ENCODE results near the gene HIVEP1. TPM values are rescaled to one million over a fixed set of nuclear protein-coding genes. Genes with fewer than 3 reads are reported as not detected.

The HIVEP1 gene
- total and polyA plus RNA-seq, 2 of the 13 experiments (the other 11 are each of a cell fraction or from before 2014, with no cell fraction given), result 7.4 to 9.9 TPM

DNA sequence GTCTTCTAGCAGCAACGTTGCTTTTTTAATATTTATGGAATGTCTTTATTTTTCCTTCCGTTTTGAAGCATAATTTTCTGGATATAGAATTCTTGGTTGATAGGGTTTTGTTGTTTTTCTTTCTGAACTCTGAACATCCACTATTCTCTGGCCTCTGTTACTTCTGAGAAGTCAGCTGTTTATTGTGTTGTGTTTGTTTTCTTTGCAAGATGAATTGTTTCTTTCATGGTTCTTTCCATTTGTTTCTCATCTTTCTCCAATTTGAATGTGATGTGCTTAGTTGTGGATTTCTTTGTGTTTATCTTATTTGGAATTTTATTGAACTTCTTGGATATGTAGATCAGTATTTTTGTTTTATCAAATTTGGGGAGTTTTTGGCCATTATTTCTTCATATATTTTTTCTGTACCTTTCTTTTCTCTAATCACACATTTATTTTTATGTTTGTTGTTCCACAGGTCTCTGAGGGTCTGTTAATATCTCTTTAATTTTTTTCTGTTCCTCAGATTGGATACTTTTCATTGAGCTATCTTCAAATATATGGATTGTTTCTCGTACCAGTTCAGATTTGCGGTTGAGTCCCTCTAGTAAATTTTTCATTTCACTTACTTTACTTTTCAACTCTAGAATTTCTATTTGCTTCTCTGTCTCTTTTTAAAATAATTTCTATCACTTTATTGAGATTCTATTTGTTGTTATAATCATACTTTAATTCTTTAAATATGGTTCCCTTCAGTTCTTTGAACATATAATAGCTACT lies 18.0 kb downstream of the HIVEP1 start:
- TF ChIP-seq NCOA5 (CRISPR knock-in tag; IDR thresholded peaks at IDR 0.05), result no peak
- no peak for TF ChIP-seq NCOA2 (CRISPR knock-in tag; IDR thresholded peaks at IDR 0.05)
- TF ChIP-seq ZNF747 (CRISPR knock-in tag; IDR thresholded peaks at IDR 0.05; ENCODE audit: borderline replicate concordance), result no peak
- TF ChIP-seq ZNF317 (CRISPR knock-in tag; IDR thresholded peaks at IDR 0.05), result peak; percentile 80; the same call in 1 of the 2 replicates
- no peak for TF ChIP-seq ZNF20 (CRISPR knock-in tag; IDR thresholded peaks at IDR 0.05)
- peak; percentile 98 for TF ChIP-seq ZNF160 (CRISPR knock-in tag; IDR thresholded peaks at IDR 0.05)
- TF ChIP-seq, protein P1, sequence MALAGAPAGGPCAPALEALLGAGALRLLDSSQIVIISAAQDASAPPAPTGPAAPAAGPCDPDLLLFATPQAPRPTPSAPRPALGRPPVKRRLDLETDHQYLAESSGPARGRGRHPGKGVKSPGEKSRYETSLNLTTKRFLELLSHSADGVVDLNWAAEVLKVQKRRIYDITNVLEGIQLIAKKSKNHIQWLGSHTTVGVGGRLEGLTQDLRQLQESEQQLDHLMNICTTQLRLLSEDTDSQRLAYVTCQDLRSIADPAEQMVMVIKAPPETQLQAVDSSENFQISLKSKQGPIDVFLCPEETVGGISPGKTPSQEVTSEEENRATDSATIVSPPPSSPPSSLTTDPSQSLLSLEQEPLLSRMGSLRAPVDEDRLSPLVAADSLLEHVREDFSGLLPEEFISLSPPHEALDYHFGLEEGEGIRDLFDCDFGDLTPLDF (CRISPR knock-in tag; IDR thresholded peaks at IDR 0.05), result no peak
- no peak for TF ChIP-seq ZSCAN21 (CRISPR knock-in tag; IDR thresholded peaks at IDR 0.05; ENCODE audit: borderline replicate concordance)
- intact Hi-C loops (cut with micrococcal nuclease; ENCODE audit: unreplicated experiment) (no loop called here), in situ Hi-C loops (cut with HindIII; ENCODE audit: extremely low pct_ligation_motif_present, low pct_unique_long_range_greater_than_20kb) (no loop called here)
- no peaks in the 10 kb centered on the region for H3K27me3 ChIP-seq (ENCODE audit: control insufficient read depth in 1 of 2, insufficient read depth in 2 of 2, low read length in 2 of 2)
- no peak for FAIRE-seq
- no peaks in the 10 kb centered on the region; a peak in 1 of 5 replicates for H3K36me3 ChIP-seq (replicated peaks in 1 of 2; ENCODE audit: control insufficient read depth in 1 of 2, insufficient read depth in 2 of 2, low read length in 2 of 2)
- H3K4me1 ChIP-seq (ENCODE audit: insufficient read depth, low read length), result peaks cover 27% of the 10 kb centered on the region
- 97% methylated on average over 4 of the region's 4 CpGs for WGBS (ENCODE audit: low lambda C conversion rate)
- no peak overlapping the region for H3K4me2 ChIP-seq (ENCODE audit: low read depth, low read length)
- no peak for ATAC-seq
- peaks cover 10% of the 10 kb centered on the region for H3K9me3 ChIP-seq (ENCODE audit: low read length)
- no peak for DNase-seq (ENCODE audit: low spot score)
- peaks cover 36% of the 10 kb centered on the region for H3K79me2 ChIP-seq (ENCODE audit: insufficient read depth, low read length)
- no TSS peak for BruUV-seq (replicated peaks)
- H3K4me3 ChIP-seq (replicated peaks in 1 of 3; ENCODE audit: insufficient read depth in 1 of 3, low read depth in 2 of 3, low read length in 3 of 3), result no peak overlapping the region
- H3K27ac ChIP-seq (ENCODE audit: extremely low read length, insufficient read depth, low read length), result no peak overlapping the region
- ChIA-PET CTCF (ENCODE audit: low intra/inter-chr PET ratio, low total read pairs) (no interaction called here), POLR2A (no interaction called here)
- no peak overlapping the region for H2AFZ ChIP-seq (ENCODE audit: low read length)
- H4K20me1 ChIP-seq (ENCODE audit: insufficient read depth, low read length), result no peaks in the 10 kb centered on the region
- H3K9ac ChIP-seq (ENCODE audit: insufficient read depth, low read depth, low read length), result no peak overlapping the region

All from HepG2 (cell line).